ENCODE data around the gene ZDHHC11.
"Not testable (repeated sequence)": the region's sequence is repeated elsewhere in the genome, so short reads cannot be mapped to it uniquely, and the experiment has no call there.

ZDHHC11 gene

GRCh38 chr5:850511-851006, at the start of gene ZDHHC11:
TSS of gene ZDHHC11 (minus strand) at chr5:850986. CDS start at chr5:850602, 384 bp downstream.
- no peak for DNase-seq

- DNase-seq: no peak
Observed at GRCh38 chr5:893711-894110, 42.9 kb upstream of the ZDHHC11 start.

GRCh38 chr5:893137-893506, 42.3 kb upstream of the ZDHHC11 start:
- peak; percentile 17 for DNase-seq

GRCh38 chr5:892394-893136, 41.8 kb upstream of the ZDHHC11 start, which contains the start of the genes BRD9 and TRIP13:
TSS of gene BRD9 (minus strand) at chr5:892801. CDS start at chr5:892657, 144 bp downstream.
TSS of gene TRIP13 (plus strand) at chr5:892884. CDS start at chr5:892999, 115 bp downstream.
- peak; percentile 96 for DNase-seq

GRCh38 chr5:891837-892393, 41.1 kb upstream of the ZDHHC11 start:
- DNase-seq: peak; percentile 38

DNA sequence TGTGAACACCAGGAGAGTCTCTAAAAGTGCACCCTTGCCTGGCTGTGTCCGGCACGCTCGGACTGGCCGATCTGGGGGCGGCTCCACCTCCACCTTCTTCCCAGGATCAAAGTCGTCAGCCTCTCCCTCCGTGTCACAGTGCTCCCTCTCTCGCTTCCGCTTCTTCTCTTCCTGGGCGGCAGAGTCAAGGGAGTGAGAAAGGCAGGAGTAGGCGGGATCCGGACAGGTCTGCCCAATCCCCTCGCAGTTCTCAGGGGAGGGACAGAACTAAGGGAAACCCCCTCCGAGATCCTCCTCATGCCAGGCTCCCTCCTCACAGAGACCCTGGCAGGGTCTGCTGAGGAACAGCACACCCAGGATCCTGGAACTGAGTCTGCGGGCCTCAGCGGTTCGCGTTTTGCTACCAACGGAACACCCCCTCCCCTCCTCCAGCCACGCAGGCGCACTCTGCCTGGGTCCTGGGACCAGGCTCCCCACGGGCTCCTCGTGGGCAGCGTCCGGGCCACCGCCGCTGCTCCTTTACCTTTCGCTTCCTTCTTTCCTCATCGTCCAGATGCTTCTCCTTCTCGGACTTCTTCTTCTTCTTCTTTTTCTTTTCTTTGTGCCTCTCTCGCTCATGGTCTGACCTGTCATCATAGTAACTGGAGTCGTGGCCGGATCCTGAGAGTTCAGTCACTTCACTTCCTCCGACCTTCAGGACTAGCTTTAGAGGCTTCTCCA, 40.5 kb upstream of the ZDHHC11 start:
- DNase-seq: no peak

DNA sequence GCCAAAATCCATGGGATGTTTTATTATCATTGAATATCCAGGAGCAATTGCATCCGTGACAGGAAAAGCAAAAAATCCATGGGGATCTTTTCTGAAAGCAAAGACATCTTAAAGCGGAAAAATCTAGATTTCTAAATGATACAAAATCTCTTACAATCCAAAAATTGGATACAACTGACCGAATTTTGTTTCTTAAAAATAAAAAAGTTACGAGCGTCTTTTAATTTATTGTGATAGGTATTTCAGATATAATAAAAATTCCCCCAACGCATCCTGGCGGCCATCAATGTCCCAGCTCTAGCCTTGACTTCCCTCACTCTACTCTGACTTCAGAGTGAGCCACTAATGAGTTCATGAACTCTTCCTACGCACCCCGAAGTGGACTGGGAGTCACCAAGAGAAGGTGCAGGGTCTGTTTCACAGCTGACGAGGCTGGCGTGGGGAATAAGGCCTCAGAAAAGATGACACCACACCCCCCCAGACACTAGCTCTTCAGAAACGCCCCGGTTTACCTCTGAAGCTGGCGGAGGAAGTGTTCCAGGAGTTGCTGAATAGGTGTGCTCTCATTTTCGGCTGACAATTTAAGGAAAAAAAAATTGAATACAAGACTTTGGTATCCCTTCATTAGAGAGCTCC, 38.4 kb upstream of the ZDHHC11 start:
- no peak for DNase-seq

GRCh38 chr5:888638-889035, 37.9 kb upstream of the ZDHHC11 start:
- no peak for DNase-seq

DNA sequence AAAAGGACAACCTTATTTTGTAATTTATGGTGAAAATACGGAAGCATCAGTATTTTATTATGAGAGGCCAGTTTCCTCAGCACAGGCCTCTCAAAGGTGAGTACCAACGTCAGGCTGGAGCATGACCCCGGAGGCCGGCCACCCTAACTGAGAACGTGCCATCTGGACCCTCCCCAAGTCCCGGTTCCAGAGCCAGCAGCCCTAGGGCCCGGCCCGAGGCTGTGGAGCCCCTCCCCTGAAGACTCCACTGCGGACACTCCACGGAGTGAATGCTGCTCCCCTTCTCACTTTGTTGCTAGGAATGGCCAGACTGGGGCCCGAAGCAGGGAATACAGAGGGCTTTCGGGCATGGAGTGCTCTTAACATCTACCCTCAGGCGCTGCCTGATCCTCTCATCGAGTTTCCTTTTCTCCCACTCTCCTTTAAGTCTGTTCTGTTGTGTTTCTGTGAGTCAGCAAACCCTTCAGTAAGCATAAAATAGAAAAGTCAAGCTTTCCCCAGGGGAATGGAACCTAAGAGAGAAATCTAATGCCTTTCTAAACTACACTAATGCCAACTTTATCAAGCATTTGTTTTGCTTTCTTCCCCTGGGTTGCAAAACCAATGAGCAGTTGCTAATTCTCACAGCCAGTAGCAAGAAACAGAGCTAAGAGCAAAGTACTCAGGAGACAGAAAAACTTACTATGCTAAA, 37.3 kb upstream of the ZDHHC11 start:
- no peak for DNase-seq

GRCh38 chr5:886716-887325, 36.0 kb upstream of the ZDHHC11 start:
- no peak for DNase-seq

DNA sequence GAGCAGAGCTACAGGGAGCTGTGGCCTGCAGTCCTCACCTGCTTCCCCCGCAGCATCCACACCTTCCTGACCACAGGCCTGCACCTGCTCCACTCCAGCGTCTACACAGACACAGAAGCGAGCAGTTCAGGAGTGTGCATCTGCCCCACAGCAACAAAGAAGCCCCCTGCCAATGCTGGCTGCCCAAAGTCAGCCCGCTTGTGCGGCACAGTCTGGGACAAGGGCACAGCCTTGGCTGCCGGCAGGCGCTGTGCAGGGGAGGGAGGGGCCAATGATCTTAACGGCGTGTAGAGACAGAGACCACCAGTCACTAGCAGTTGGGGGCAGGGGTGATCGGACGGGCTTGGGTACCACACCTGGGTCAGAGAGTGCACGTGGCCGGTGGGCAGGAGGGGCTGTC, 35.2 kb upstream of the ZDHHC11 start:
- DNase-seq: no peak

DNA sequence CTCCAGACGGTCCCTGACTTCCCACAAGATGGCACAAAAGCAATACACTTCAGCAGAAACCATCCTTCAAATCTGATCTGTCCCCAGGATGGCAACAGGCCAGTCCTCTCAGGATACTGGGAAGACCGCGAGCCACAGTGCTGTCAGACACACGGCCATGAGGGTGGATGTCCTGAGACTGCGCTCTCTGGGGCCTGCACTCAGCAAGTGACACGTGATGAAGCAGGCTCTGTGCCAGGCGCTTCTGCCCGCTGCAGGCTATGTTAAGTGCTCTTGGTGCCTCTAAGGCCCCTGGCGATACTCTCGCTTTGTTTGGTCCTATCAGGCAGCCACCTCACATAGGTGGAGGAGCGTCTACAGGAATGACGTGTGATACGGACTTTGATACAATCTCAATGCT, 34.7 kb upstream of the ZDHHC11 start:
- no peak for DNase-seq

DNA sequence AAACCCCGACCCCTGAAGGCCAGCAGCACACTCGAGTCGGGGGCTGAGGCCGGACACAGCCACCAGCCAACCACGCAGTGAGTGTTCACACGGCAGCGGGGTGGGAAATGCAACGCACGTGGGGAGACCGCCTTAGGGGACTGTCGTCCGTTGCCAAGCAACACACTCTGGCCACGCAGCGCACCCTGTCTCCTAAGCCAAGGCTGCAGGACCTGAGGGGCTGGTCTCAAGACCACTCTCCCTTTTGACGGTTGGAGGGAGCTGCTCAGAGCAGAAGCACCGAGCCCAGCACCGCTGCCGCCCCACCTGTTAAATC, 34.3 kb upstream of the ZDHHC11 start:
- no peak for DNase-seq

DNA sequence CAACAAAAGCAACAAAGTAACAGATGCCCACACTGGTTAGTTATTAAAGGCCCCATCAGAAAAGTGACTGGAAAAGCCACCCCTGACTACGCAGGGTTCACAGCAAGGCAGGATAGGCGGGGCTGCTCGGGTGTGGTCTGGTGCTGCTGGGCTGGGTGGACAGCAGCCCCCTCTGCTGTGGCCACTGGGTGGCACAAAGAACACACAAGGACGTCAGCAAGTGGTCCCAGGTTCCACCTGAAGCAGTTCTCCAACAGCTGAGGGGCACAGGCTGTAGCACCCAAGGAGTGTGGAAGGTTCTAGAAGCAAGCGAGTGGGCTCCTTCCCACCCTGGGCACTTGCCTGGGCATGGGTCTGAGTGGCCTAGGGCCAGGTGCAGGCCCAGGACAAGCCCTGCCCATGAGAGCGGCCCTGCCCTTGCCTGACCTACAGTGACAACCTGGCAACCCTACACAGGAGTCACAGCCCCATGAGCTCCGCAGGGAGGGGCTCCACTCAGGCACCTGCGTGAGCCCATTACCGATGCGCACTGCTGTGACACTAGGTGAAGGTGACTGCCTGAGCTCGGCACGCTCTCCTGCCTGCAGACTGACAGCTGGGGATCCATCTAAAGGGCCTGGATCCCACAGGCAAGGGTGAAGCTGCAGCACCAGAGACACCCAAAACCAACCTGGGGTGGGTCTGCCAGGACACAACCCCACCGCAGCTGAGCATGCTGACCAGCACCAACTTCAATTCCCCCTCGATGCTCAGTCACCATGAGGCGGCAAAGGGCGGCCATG, 33.8 kb upstream of the ZDHHC11 start:
- DNase-seq: no peak

DNA sequence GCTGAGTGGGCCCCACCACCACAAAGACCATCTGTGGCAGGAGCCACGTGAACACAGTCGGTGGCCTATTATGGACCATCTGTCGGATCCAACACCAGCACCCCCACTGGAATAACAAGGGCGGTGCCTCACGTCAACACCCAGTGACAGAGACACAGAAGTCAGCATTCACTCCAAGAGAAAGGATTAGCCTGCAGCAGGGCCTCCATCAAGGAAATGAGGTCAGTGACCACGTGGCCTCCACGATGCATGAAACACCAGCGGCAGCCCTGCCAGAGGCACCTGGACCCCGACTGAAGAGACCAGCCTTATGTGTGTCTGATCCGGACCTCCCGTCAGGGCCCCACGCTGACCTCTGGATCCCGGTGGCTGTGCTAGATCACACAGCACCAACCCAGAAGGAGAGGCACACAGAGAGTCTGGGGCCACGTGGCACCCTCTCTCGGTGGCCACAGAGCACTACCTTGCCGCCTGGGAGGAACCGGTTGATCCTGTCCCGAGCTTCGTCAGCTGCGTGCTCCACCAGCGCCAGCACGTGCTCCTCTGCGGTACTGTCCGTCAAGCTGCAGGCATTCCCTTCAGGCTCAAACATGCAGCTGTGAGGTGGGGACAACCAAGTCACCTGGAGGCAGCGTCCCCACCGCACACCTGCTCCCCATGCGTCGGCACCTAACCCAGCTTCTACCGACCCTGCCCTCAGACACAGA, 32.8 kb upstream of the ZDHHC11 start:
- no peak for DNase-seq

GRCh38 chr5:882253-883183, 31.7 kb upstream of the ZDHHC11 start:
- DNase-seq: no peak

GRCh38 chr5:881551-881935, 30.8 kb upstream of the ZDHHC11 start:
- DNase-seq: no peak

DNA sequence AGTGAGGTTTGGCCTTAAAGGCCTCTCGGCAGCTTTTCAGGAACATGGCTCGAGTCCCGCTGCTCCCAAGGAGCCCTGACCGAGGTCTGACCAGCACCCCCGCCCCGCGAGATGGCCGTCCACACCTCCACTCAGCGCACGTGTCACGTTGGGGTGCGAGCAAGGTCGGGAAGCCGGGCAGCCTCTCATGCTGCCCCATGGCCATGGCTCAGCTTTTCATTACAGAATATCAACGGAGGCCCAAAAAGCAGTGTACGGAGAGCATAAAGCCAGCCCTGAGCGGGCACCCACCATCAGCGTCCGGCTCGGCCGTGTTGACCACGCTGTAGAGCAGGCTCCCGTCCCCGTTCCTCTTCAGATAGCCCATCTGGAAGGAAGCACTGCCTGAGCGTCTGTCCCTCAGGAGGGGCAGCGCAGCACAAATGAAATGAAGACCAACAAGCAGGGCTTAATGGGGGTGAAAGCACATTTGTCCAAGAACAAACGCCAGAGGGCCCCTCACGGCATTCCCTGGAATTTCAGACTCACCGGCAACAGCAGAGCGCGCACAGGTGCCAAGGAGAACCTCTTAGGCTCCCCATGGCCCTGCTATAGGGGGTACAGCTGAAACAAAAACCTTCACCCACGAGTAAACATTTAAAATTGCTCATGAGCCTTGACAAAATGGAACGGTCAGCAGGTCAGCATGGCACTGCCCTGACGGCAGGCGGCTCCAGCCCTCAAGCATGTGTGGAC, 30.2 kb upstream of the ZDHHC11 start:
- no peak for DNase-seq

GRCh38 chr5:878677-879076, 27.9 kb upstream of the ZDHHC11 start:
- not testable (repeated sequence) for DNase-seq
